ENCODE measurements around the gene KCTD12.

KCTD12 gene

GRCh38 chr13:76879203-76879882, 6.9 kb downstream of the KCTD12 start:
- peak overlapping the region; percentile 67 for H3K4me3 Mint-ChIP-seq
- ATAC-seq (peak; percentile 99), DNase-seq (peak; percentile 61)
- peaks cover 5% of the 10 kb centered on the region for H3K36me3 Mint-ChIP-seq (ENCODE audit: low read depth)
- no peaks in the 10 kb centered on the region for H3K9me3 Mint-ChIP-seq
- H3K27me3 Mint-ChIP-seq, result peaks cover 2% of the 10 kb centered on the region
- peaks cover 42% of the 10 kb centered on the region for H3K4me1 Mint-ChIP-seq
- H3K27ac Mint-ChIP-seq, result peak overlapping the region; percentile 74

GRCh38 chr13:76878043-76878442, 8.2 kb downstream of the KCTD12 start:
- H3K27ac Mint-ChIP-seq, result no peak overlapping the region
- no peaks in the 10 kb centered on the region for H3K9me3 Mint-ChIP-seq
- peaks cover 32% of the 10 kb centered on the region for H3K4me1 Mint-ChIP-seq
- H3K36me3 Mint-ChIP-seq (ENCODE audit: low read depth), result peaks cover 5% of the 10 kb centered on the region
- peaks cover 6% of the 10 kb centered on the region for H3K27me3 Mint-ChIP-seq
- no peak for ATAC-seq
- no peak overlapping the region for H3K4me3 Mint-ChIP-seq
- DNase-seq, result no peak

DNA sequence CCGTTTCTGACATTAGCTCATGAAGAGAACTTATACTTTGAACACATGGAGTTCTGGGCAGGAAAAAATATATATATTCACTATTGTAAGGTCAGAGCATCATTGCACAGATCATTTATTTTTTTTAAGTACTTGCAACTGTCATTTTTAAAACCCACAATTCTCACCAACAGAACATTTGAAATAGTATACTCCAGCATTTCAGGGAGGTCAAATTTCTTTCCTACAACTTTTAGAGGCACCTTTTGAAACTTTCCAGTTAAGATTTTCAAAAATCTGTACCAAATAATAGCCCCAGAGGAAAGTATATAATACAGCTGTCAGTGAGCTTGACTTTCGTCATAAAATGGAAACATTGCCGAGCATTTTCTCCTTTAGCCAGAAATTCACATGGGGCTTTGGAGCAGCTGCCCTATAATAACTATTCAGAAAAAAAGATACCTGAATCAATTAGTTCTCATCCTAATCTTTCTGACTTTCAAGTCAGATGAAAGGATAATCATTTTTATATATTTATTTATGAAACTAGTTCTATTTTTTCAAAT, 10.9 kb downstream of the KCTD12 start:
- ATAC-seq, result no peak
- peaks cover 12% of the 10 kb centered on the region for H3K27me3 Mint-ChIP-seq
- H3K4me1 Mint-ChIP-seq, result peaks cover 18% of the 10 kb centered on the region
- no peak overlapping the region for H3K27ac Mint-ChIP-seq
- no peaks in the 10 kb centered on the region for H3K36me3 Mint-ChIP-seq (ENCODE audit: low read depth)
- DNase-seq, result no peak
- no peaks in the 10 kb centered on the region for H3K9me3 Mint-ChIP-seq
- H3K4me3 Mint-ChIP-seq, result no peak overlapping the region

GRCh38 chr13:76874479-76874878, 11.7 kb downstream of the KCTD12 start:
- H3K4me1 Mint-ChIP-seq, result peaks cover 10% of the 10 kb centered on the region
- H3K9me3 Mint-ChIP-seq, result no peaks in the 10 kb centered on the region
- no peak overlapping the region for H3K4me3 Mint-ChIP-seq
- DNase-seq, result no peak
- H3K36me3 Mint-ChIP-seq (ENCODE audit: low read depth), result no peaks in the 10 kb centered on the region
- H3K27me3 Mint-ChIP-seq, result peaks cover 15% of the 10 kb centered on the region
- H3K27ac Mint-ChIP-seq, result no peak overlapping the region
- ATAC-seq, result no peak

GRCh38 chr13:76873445-76873844, 12.8 kb downstream of the KCTD12 start:
- Mint-ChIP-seq H3K4me3 (no peak overlapping the region), H3K27me3 (peaks cover 15% of the 10 kb centered on the region), H3K27ac (no peak overlapping the region), H3K36me3 (ENCODE audit: low read depth) (no peaks in the 10 kb centered on the region), H3K9me3 (no peaks in the 10 kb centered on the region), H3K4me1 (peaks cover 3% of the 10 kb centered on the region)
- DNase-seq (no peak), ATAC-seq (no peak)

DNA sequence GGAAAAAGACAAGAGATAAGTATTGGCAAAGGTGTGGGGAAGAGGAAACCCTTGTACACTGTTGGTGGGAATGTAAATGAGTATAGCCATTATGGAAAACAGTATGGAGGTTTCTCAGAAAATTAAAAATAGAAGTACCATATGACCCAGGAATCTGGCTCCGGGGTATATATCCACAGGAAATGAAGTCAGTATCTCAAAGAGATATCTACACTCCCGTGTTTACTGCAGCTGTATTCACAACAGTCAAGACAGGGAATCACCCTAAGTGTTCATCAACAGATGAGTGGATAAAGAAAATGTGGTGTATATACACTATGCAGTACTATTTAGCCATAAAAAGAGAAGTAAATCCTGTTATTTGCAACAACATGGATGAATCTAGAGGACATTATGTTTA, 13.5 kb downstream of the KCTD12 start:
- H3K9me3 Mint-ChIP-seq, result no peaks in the 10 kb centered on the region
- H3K36me3 Mint-ChIP-seq (ENCODE audit: low read depth), result no peaks in the 10 kb centered on the region
- H3K4me3 Mint-ChIP-seq, result no peak overlapping the region
- ATAC-seq (no peak), DNase-seq (no peak)
- peaks cover 15% of the 10 kb centered on the region for H3K27me3 Mint-ChIP-seq
- no peaks in the 10 kb centered on the region for H3K4me1 Mint-ChIP-seq
- H3K27ac Mint-ChIP-seq, result no peak overlapping the region

- no peak overlapping the region for H3K4me3 Mint-ChIP-seq
- ATAC-seq, result no peak
- no peaks in the 10 kb centered on the region for H3K9me3 Mint-ChIP-seq
- no peak overlapping the region for H3K27ac Mint-ChIP-seq
- no peak for DNase-seq
- no peaks in the 10 kb centered on the region for H3K4me1 Mint-ChIP-seq
- H3K27me3 Mint-ChIP-seq, result peaks cover 18% of the 10 kb centered on the region
- no peaks in the 10 kb centered on the region for H3K36me3 Mint-ChIP-seq (ENCODE audit: low read depth)
These were observed 14.8 kb downstream of the KCTD12 start for GRCh38 chr13:76871432-76871831.

DNA sequence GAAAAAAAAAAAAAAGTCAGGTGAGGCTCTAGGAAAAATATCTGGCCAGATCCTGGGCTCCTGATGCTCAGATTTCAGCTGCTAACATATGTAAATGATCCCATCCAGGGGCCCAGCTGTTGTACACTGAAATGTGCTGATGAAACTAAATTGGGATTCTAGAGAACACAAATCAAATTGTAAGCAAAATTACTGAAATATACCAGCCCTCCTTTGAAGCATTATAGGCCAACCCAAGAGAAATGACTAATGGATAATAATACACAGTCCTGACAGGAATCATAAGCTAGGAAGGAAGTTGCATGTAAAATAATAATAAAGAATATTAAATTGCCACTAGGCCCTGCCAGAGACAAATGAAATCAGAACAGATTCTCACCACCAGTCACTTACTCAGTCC, 17.8 kb downstream of the KCTD12 start:
- no peak overlapping the region for H3K27ac Mint-ChIP-seq
- no peaks in the 10 kb centered on the region for H3K4me1 Mint-ChIP-seq
- DNase-seq (no peak), ATAC-seq (no peak)
- no peaks in the 10 kb centered on the region for H3K9me3 Mint-ChIP-seq
- peaks cover 1% of the 10 kb centered on the region for H3K36me3 Mint-ChIP-seq (ENCODE audit: low read depth)
- H3K4me3 Mint-ChIP-seq, result no peak overlapping the region
- peaks cover 20% of the 10 kb centered on the region for H3K27me3 Mint-ChIP-seq

GRCh38 chr13:76865996-76866503, 20.2 kb downstream of the KCTD12 start:
- H3K27ac Mint-ChIP-seq, result no peak overlapping the region

DNA sequence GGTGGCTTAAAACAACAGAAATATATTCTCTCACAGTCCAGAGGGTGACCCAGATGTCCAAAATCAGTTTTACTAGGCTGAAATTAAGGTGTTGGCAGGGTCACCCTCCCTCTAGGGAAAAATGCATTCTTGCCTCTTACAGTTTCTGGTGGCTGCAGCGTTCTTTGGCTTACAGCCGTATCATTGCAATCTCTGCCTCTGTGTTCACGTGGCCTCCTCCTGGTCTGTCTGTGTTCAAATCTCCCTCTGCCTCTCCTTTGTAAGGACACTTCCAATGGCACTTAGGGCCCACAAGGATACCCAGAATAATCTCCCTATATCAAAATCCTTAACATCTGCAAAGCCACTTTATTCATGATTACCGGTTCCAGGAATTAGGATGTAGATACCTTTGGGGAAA, 21.1 kb downstream of the KCTD12 start:
- H3K36me3 Mint-ChIP-seq (ENCODE audit: low read depth), result peaks cover 1% of the 10 kb centered on the region
- H3K9me3 Mint-ChIP-seq, result peaks cover 3% of the 10 kb centered on the region
- no peaks in the 10 kb centered on the region for H3K4me1 Mint-ChIP-seq
- H3K27me3 Mint-ChIP-seq, result peaks cover 12% of the 10 kb centered on the region
- no peak overlapping the region for H3K27ac Mint-ChIP-seq
- ATAC-seq (no peak), DNase-seq (no peak)
- H3K4me3 Mint-ChIP-seq, result no peak overlapping the region

More at GRCh38 chr13:76865996-76866503, 20.2 kb downstream of the KCTD12 start:
- no peak for ATAC-seq
- Mint-ChIP-seq H3K9me3 (no peaks in the 10 kb centered on the region), H3K4me3 (no peak overlapping the region), H3K27me3 (peaks cover 12% of the 10 kb centered on the region), H3K4me1 (no peaks in the 10 kb centered on the region), H3K36me3 (ENCODE audit: low read depth) (peaks cover 1% of the 10 kb centered on the region)
- no peak for DNase-seq

- H3K27ac Mint-ChIP-seq, result no peak overlapping the region
- H3K27me3 Mint-ChIP-seq, result peaks cover 9% of the 10 kb centered on the region
- no peak for DNase-seq
- H3K4me1 Mint-ChIP-seq, result no peaks in the 10 kb centered on the region
- peak; percentile 95 for ATAC-seq
- H3K9me3 Mint-ChIP-seq, result peaks cover 7% of the 10 kb centered on the region
- H3K4me3 Mint-ChIP-seq, result no peak overlapping the region
- H3K36me3 Mint-ChIP-seq (ENCODE audit: low read depth), result peaks cover 1% of the 10 kb centered on the region
These were observed 21.9 kb downstream of the KCTD12 start for GRCh38 chr13:76864259-76864658.

DNA sequence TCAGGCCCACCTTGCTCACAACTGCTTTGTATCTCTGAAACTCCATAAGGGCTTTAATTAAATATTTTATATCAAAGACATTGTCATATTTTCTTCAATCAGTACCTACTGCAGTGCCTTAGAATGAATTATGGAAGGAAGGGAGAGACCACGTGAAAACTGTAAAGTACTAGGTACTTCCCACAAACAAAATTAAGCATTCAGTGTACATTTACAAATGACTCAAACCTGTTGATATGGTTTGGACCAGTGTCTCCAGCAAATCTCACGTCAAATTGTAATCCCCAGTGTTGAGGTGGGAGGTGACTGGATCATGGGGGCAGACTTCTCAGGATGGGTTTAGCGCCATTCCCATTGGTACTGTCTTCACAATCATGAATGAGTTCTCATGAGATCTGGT, 23.2 kb downstream of the KCTD12 start:
- no peak for ATAC-seq
- Mint-ChIP-seq H3K27ac (no peak overlapping the region), H3K4me3 (no peak overlapping the region), H3K4me1 (no peaks in the 10 kb centered on the region), H3K36me3 (ENCODE audit: low read depth) (peaks cover 1% of the 10 kb centered on the region), H3K27me3 (peaks cover 9% of the 10 kb centered on the region), H3K9me3 (peaks cover 7% of the 10 kb centered on the region)
- DNase-seq, result no peak

DNA sequence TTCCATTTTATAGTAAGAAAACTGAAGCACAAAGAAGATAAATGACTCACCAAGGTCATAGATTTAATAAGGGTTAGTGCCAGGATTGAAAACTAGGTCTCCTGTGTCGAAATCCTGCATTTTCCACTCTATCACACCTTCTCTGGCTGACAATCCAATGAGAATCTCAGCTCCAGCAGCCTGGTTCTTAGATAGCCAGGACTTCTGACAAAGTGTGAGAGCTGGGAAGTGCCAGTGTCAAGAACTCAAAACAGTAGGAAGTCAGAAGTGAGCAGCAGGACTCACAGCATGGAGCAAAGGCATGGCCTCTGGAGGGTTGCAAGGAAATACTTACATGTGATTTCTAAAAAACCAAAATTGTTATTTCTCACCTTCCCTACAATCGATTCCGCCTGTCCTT, 24.3 kb downstream of the KCTD12 start:
- no peak overlapping the region for H3K27ac Mint-ChIP-seq
- H3K9me3 Mint-ChIP-seq, result peaks cover 7% of the 10 kb centered on the region
- ATAC-seq (no peak), DNase-seq (no peak)
- H3K4me3 Mint-ChIP-seq, result no peak overlapping the region
- no peaks in the 10 kb centered on the region for H3K4me1 Mint-ChIP-seq
- H3K36me3 Mint-ChIP-seq (ENCODE audit: low read depth), result peaks cover 1% of the 10 kb centered on the region
- peaks cover 6% of the 10 kb centered on the region for H3K27me3 Mint-ChIP-seq

DNA sequence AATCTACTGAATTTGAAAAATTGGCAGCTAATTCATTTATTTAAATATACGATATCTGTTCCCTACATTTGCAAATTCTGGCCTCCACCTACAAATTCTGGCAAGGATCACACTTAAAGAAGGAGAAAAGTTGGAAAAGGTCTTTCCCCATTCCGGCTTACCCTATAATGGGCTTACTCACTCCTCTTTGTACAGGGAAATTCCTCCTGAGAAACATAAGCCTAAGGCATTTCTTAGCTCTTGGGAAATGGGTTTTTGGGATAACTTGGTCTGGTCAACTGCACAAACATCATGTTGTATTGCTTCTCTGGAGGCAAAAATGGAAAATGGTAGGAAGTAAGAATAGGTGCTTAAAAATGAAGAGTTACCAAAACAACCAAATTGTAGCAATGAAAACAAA, 25.5 kb downstream of the KCTD12 start:
- H3K36me3 Mint-ChIP-seq (ENCODE audit: low read depth), result peaks cover 1% of the 10 kb centered on the region
- DNase-seq (no peak), ATAC-seq (no peak)
- no peak overlapping the region for H3K27ac Mint-ChIP-seq
- peaks cover 7% of the 10 kb centered on the region for H3K9me3 Mint-ChIP-seq
- H3K27me3 Mint-ChIP-seq, result peaks cover 6% of the 10 kb centered on the region
- no peak overlapping the region for H3K4me3 Mint-ChIP-seq
- H3K4me1 Mint-ChIP-seq, result peaks cover 2% of the 10 kb centered on the region

DNA sequence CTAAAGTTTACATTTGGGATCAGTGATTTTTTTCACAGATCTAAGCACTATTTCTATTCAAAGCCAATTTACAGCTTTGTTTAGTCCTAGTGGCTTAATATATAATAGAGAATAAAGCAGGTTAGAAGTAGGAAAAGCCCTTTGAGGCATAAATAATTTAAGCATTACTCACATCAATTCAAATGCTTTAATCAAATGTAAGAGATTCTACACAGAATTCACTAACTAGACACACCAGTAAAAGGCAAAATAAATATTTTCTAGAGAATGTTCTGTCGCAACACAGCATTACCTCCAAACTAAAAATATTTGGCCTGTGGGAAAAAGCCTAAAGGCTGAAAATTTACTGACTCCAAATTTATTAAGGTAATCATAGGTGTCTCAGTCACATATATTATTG, 31.3 kb downstream of the KCTD12 start:
- no peak overlapping the region for H3K4me3 Mint-ChIP-seq
- H3K27me3 Mint-ChIP-seq, result no peaks in the 10 kb centered on the region
- H3K9me3 Mint-ChIP-seq, result peaks cover 3% of the 10 kb centered on the region
- H3K36me3 Mint-ChIP-seq (ENCODE audit: low read depth), result no peaks in the 10 kb centered on the region
- DNase-seq (no peak), ATAC-seq (no peak)
- H3K4me1 Mint-ChIP-seq, result peaks cover 2% of the 10 kb centered on the region
- no peak overlapping the region for H3K27ac Mint-ChIP-seq
